Measurements from ENCODE around the gene CRHBP.
"Not testable (repeated sequence)": the region's sequence is repeated elsewhere in the genome, so short reads cannot be mapped to it uniquely, and the experiment has no call there.

The CRHBP gene

GRCh38 chr5:76958991-76959767 lies 6.3 kb downstream of the CRHBP start:
- peak; percentile 56 for DNase-seq (ENCODE audit: low spot score)

GRCh38 chr5:76960004-76960625 lies 7.3 kb downstream of the CRHBP start:
- DNase-seq (ENCODE audit: low spot score), result peak; percentile 19

- no peak for DNase-seq (ENCODE audit: low spot score)
Observed at GRCh38 chr5:76964060-76964459, 11.2 kb downstream of the CRHBP start.

GRCh38 chr5:76971511-76971910 lies 18.7 kb downstream of the CRHBP start:
- DNase-seq (ENCODE audit: low spot score), result no peak

GRCh38 chr5:76972689-76973088 lies 19.8 kb downstream of the CRHBP start:
- DNase-seq (ENCODE audit: low spot score), result no peak

- DNase-seq (ENCODE audit: low spot score), result no peak
Observed at GRCh38 chr5:76974785-76975184, 21.9 kb downstream of the CRHBP start.

- DNase-seq (ENCODE audit: low spot score), result no peak
Observed at GRCh38 chr5:76978869-76979268, 26.0 kb downstream of the CRHBP start.

GRCh38 chr5:76980518-76981144 lies 27.8 kb downstream of the CRHBP start:
- DNase-seq (ENCODE audit: low spot score), result no peak

GRCh38 chr5:76982450-76982849 lies 29.6 kb downstream of the CRHBP start:
- peak; percentile 70 for DNase-seq (ENCODE audit: low spot score)

GRCh38 chr5:76983468-76983867 lies 30.6 kb downstream of the CRHBP start:
- peak; percentile 67 for DNase-seq (ENCODE audit: low spot score)

- DNase-seq (ENCODE audit: low spot score), result no peak
Observed at GRCh38 chr5:76986825-76987526, 34.1 kb downstream of the CRHBP start.

- DNase-seq (ENCODE audit: low spot score), result no peak
Observed at GRCh38 chr5:76990899-76991459, 38.1 kb downstream of the CRHBP start.

GRCh38 chr5:76993436-76993835 lies 40.6 kb downstream of the CRHBP start:
- DNase-seq (ENCODE audit: low spot score), result not testable (repeated sequence)

GRCh38 chr5:76994337-76994736 lies 41.5 kb downstream of the CRHBP start:
- DNase-seq (ENCODE audit: low spot score), result no peak

- not testable (repeated sequence) for DNase-seq (ENCODE audit: low spot score)
Observed at GRCh38 chr5:76998251-76998650, 45.4 kb downstream of the CRHBP start.

GRCh38 chr5:76999451-76999850 lies 46.6 kb downstream of the CRHBP start:
- DNase-seq (ENCODE audit: low spot score), result no peak

GRCh38 chr5:77003246-77003645 lies 50.4 kb downstream of the CRHBP start:
- peak; percentile 20 for DNase-seq (ENCODE audit: low spot score)

- no peak for DNase-seq (ENCODE audit: low spot score)
Observed at GRCh38 chr5:77006124-77006523, 53.3 kb downstream of the CRHBP start.

- no peak for DNase-seq (ENCODE audit: low spot score)
Observed at GRCh38 chr5:77008413-77008812, 55.6 kb downstream of the CRHBP start.

- DNase-seq (ENCODE audit: low spot score), result peak; percentile 25
Observed at GRCh38 chr5:77010243-77010642, 57.4 kb downstream of the CRHBP start.

GRCh38 chr5:77011498-77011897 lies 58.7 kb downstream of the CRHBP start:
- no peak for DNase-seq (ENCODE audit: low spot score)

- no peak for DNase-seq (ENCODE audit: low spot score)
Observed at GRCh38 chr5:77012601-77013000, 59.8 kb downstream of the CRHBP start.

Measured in COLO829 (cell line).